H1 (cell line): ENCODE results near the gene LDAH. TPM values are rescaled to one million over a fixed set of nuclear protein-coding genes. Genes with fewer than 3 reads are reported as not detected.

ENCODE experiments used
- CTCF ChIA-PET: fragments of 300-600 bp; sonication (Branson Sonifier 250); formaldehyde crosslinking; loops from one replicate; lab custom pipeline; 2021; ENCODE audit not compliant: partially characterized antibody; lab: Charles Lee
- POLR2A ChIA-PET: fragments of 300-600 bp; sonication (Branson Sonifier 250); formaldehyde crosslinking; loops from one replicate; lab custom pipeline; 2021; ENCODE audit warnings: inconsistent platforms; ENCODE audit not compliant: partially characterized antibody; lab: Charles Lee
- DNase-seq, 2 experiments: peaks; one replicate each; pipeline versions ENCODE4 v3.0.0 to v3.0.0-alpha.2; 2010 to 2022; ENCODE audit warnings: low spot score in 2 of 2, low read depth in 1 of 2, mixed read lengths in 1 of 2
- FAIRE-seq: peaks from 2 replicates; lab custom pipeline; 2011; peaks lifted over from hg19 to GRCh38; lab: Jason Lieb, UNC
- H2AFZ ChIP-seq: 2 replicates; pipeline ENCODE4 v1.8.1; 2012; ENCODE audit warnings: low read length, inconsistent platforms
- H2AK5ac ChIP-seq: 2 replicates; pipeline ENCODE4 v1.6.1; 2013; ENCODE audit warnings: low read depth, low read length
- H2BK120ac ChIP-seq: replicated peaks from 2 replicates; pipeline ENCODE3; 2013; ENCODE audit warnings: low read depth, low read length, inconsistent platforms
- H2BK12ac ChIP-seq: 2 replicates; pipeline ENCODE4 v1.6.1; 2013; ENCODE audit warnings: low read depth, low read length
- H2BK15ac ChIP-seq: 2 replicates; pipeline ENCODE4 v1.6.1; 2013; ENCODE audit warnings: low read length
- H2BK20ac ChIP-seq: 2 replicates; pipeline ENCODE4 v1.6.1; 2013; ENCODE audit warnings: low read length
- H2BK5ac ChIP-seq: 2 replicates; pipeline ENCODE4 v1.6.1; 2013; ENCODE audit warnings: low read depth, low read length
- H3K14ac ChIP-seq: 2 replicates; pipeline ENCODE4 v1.6.1; 2013; ENCODE audit warnings: inconsistent platforms; ENCODE audit not compliant: insufficient read length
- H3K18ac ChIP-seq: 2 replicates; pipeline ENCODE4 v1.6.1; 2013; ENCODE audit warnings: low read length; ENCODE audit errors: extremely low read depth
- H3K23ac ChIP-seq: 2 replicates; pipeline ENCODE4 v1.6.1; 2013; ENCODE audit warnings: inconsistent platforms; ENCODE audit not compliant: insufficient read length
- H3K23me2 ChIP-seq: 2 replicates; pipeline ENCODE4 v1.6.1; 2013; ENCODE audit warnings: low read depth, low read length
- H3K27ac ChIP-seq: 2 replicates; pipeline ENCODE4 v1.6.1; 2011; ENCODE audit warnings: low read depth, low read length, inconsistent platforms
- H3K27me3 ChIP-seq, 4 experiments: replicated peaks in 1 of 4; 1 replicate in 1 of 4; 2 replicates in 3 of 4; pipeline versions ENCODE4 v1.6.1 to v1.8.1; 2011 to 2013; ENCODE audit warnings: low read length in 3 of 4, mild to moderate bottlenecking in 3 of 4, inconsistent platforms in 2 of 4, mixed read lengths in 2 of 4, moderate library complexity in 1 of 4; ENCODE audit not compliant: control insufficient read depth in 3 of 4, insufficient read depth in 3 of 4; ENCODE audit errors: extremely low read depth in 1 of 4
- H3K36me3 ChIP-seq, 4 experiments: 2 replicates each; pipeline versions ENCODE4 v1.6.1 to v1.8.1; 2011 to 2013; ENCODE audit warnings: mild to moderate bottlenecking in 4 of 4, low read length in 3 of 4, moderate library complexity in 2 of 4, control low read depth in 1 of 4, inconsistent platforms in 1 of 4; ENCODE audit not compliant: insufficient read depth in 4 of 4, control insufficient read depth in 2 of 4
- H3K4ac ChIP-seq: replicated peaks from 2 replicates; pipeline ENCODE3; 2013; ENCODE audit warnings: low read length, low read depth, mixed read lengths, inconsistent platforms; ENCODE audit not compliant: insufficient read length
- H3K4me1 ChIP-seq, 4 experiments: replicated peaks in 1 of 4; 1 replicate in 1 of 4; 2 replicates in 3 of 4; pipeline versions ENCODE4 v1.6.1 to v1.8.1; 2011 to 2013; ENCODE audit warnings: low read length in 3 of 4, inconsistent platforms in 2 of 4, mixed read lengths in 1 of 4; ENCODE audit not compliant: insufficient read depth in 4 of 4, control insufficient read depth in 3 of 4
- H3K4me2 ChIP-seq, 2 experiments: 2 replicates each; pipeline versions ENCODE4 v1.6.1 to v1.8.1; 2011 to 2013; ENCODE audit warnings: low read depth in 2 of 2, low read length in 2 of 2, control low read depth in 1 of 2, inconsistent platforms in 1 of 2, mild to moderate bottlenecking in 1 of 2; ENCODE audit not compliant: insufficient read depth in 1 of 2
- H3K4me3 ChIP-seq, 4 experiments: fragments of 200-600, 300-600 bp in 1 of 4; sonication (generic), shearing (Covaris generic), sonication (Bioruptor Twin) in 1 of 4; 2 replicates each; pipeline versions ENCODE4 v1.5.1 to v1.8.1; 2011 to 2016; ENCODE audit warnings: low read length in 4 of 4, low read depth in 3 of 4, control low read depth in 2 of 4, inconsistent platforms in 2 of 4, mild to moderate bottlenecking in 2 of 4, mixed read lengths in 1 of 4, moderate library complexity in 1 of 4; ENCODE audit not compliant: insufficient read depth in 2 of 4; ENCODE audit errors: extremely low read depth in 1 of 4
- H3K56ac ChIP-seq: replicated peaks from 2 replicates; pipeline ENCODE3; 2013; ENCODE audit warnings: low read depth, mild to moderate bottlenecking, mixed read lengths, low read length, inconsistent platforms; ENCODE audit not compliant: insufficient read length
- H3K79me1 ChIP-seq: 2 replicates; pipeline ENCODE4 v1.6.1; 2013; ENCODE audit warnings: low read depth, low read length, control low read depth
- H3K79me2 ChIP-seq, 2 experiments: 2 replicates each; pipeline versions ENCODE4 v1.6.1 to v1.8.1; 2012 to 2013; ENCODE audit warnings: low read length in 2 of 2, mild to moderate bottlenecking in 2 of 2, inconsistent platforms in 1 of 2; ENCODE audit not compliant: insufficient read depth in 2 of 2, control insufficient read depth in 1 of 2
- H3K9ac ChIP-seq, 4 experiments: replicated peaks in 1 of 4; 1 replicate in 1 of 4; 2 replicates in 3 of 4; pipeline versions ENCODE4 v1.6.1 to v1.8.1; 2011 to 2013; ENCODE audit warnings: low read depth in 3 of 4, low read length in 3 of 4, control low read depth in 2 of 4, mild to moderate bottlenecking in 2 of 4, moderate library complexity in 2 of 4, inconsistent platforms in 1 of 4; ENCODE audit errors: extremely low read depth in 1 of 4
- H3K9me3 ChIP-seq, 2 experiments: 2 replicates each; pipeline versions ENCODE4 v1.6.1 to v1.8.1; 2012 to 2013; ENCODE audit warnings: mild to moderate bottlenecking in 2 of 2, moderate library complexity in 2 of 2, control low read depth in 1 of 2, inconsistent platforms in 1 of 2, low read depth in 1 of 2, low read length in 1 of 2, mixed read lengths in 1 of 2; ENCODE audit not compliant: insufficient read depth in 2 of 2
- H4K20me1 ChIP-seq, 2 experiments: replicated peaks in 1 of 2; 2 replicates each; pipeline versions ENCODE3 to v1.8.1; 2011 to 2013; ENCODE audit warnings: inconsistent platforms in 2 of 2, low read length in 2 of 2, mild to moderate bottlenecking in 1 of 2; ENCODE audit not compliant: insufficient read depth in 2 of 2, control insufficient read depth in 1 of 2
- H4K5ac ChIP-seq: 2 replicates; pipeline ENCODE4 v1.6.1; 2013; ENCODE audit warnings: low read length, low read depth, mixed read lengths, inconsistent platforms; ENCODE audit not compliant: insufficient read length
- H4K8ac ChIP-seq: 2 replicates; pipeline ENCODE4 v1.8.0; 2013; ENCODE audit warnings: mild to moderate bottlenecking, moderate library complexity, low read length, inconsistent platforms; ENCODE audit not compliant: insufficient read depth; ENCODE audit errors: extremely low read depth
- H4K91ac ChIP-seq: replicated peaks from 2 replicates; pipeline ENCODE3; 2013; ENCODE audit warnings: low read length, mixed read lengths, inconsistent platforms; ENCODE audit not compliant: insufficient read length
- EP300 ChIP-seq, 2 experiments: IDR thresholded peaks; 1 replicate in 1 of 2; 2 replicates in 1 of 2; pipeline ENCODE4 v1.6.1; 2011 to 2012; ENCODE audit warnings: low read depth in 2 of 2, low read length in 2 of 2, mild to moderate bottlenecking in 2 of 2, borderline replicate concordance in 1 of 2, inconsistent platforms in 1 of 2, moderate library complexity in 1 of 2
- EZH2 ChIP-seq: fragments of 200-600 bp; sonication (generic); IDR thresholded peaks from 2 replicates; pipeline ENCODE4 v1.7.1; 2012; ENCODE audit warnings: low read depth, mild to moderate bottlenecking, moderate library complexity, low read length, inconsistent platforms; ENCODE audit not compliant: severe bottlenecking
- GABPA ChIP-seq: IDR thresholded peaks from 2 replicates; pipeline ENCODE4 v1.6.1; 2011; ENCODE audit warnings: mild to moderate bottlenecking, low read length, moderate library complexity, borderline replicate concordance; ENCODE audit not compliant: insufficient read depth
- GTF2F1 ChIP-seq: IDR thresholded peaks from 2 replicates; pipeline ENCODE4 v1.6.1; 2012; ENCODE audit warnings: low read depth, low read length, improper control_type of control experiment, borderline replicate concordance
- KDM1A ChIP-seq: fragments of 200-600, 300-600 bp; sonication (generic); IDR thresholded peaks from 2 replicates; pipeline ENCODE4 v1.7.1; 2016; ENCODE audit warnings: mild to moderate bottlenecking, low read length, borderline replicate concordance
- POLR2AphosphoS5 ChIP-seq: IDR thresholded peaks from 2 replicates; pipeline ENCODE4 v1.6.1; 2011; ENCODE audit warnings: low read depth, low read length
- RXRA ChIP-seq: IDR thresholded peaks from 2 replicates; pipeline ENCODE4 v1.6.1; 2011; ENCODE audit warnings: low read depth, mild to moderate bottlenecking, low read length, moderate library complexity; ENCODE audit not compliant: insufficient read depth
- SIN3A ChIP-seq, 2 experiments: IDR thresholded peaks in 1 of 2; conservative IDR thresholded peaks in 1 of 2; 2 replicates each; pipeline ENCODE4 v1.6.1; 2011 to 2012; ENCODE audit warnings: low read length in 2 of 2, improper control_type of control experiment in 1 of 2, low read depth in 1 of 2, mild to moderate bottlenecking in 1 of 2
- SP4 ChIP-seq: IDR thresholded peaks from 2 replicates; pipeline ENCODE4 v1.6.1; 2012; ENCODE audit warnings: low read length, inconsistent platforms
- SUZ12 ChIP-seq: fragments of 200-600 bp; sonication (generic); IDR thresholded peaks from 2 replicates; pipeline ENCODE4 v1.6.1; 2012; ENCODE audit warnings: mild to moderate bottlenecking, inconsistent platforms, low read length, moderate library complexity, mixed read lengths
- TCF12 ChIP-seq: IDR thresholded peaks from 2 replicates; pipeline ENCODE4 v1.6.1; 2011; ENCODE audit warnings: low read depth, mild to moderate bottlenecking, low read length
- WGBS, 2 experiments: shearing (Covaris generic) in 1 of 2; methylation state at CpG; one replicate each; pipeline versions ENCODE4 v1.1.6 to v1.1.7; 2013 to 2015; ENCODE audit warnings: low lambda C conversion rate in 2 of 2, mixed read lengths in 2 of 2, inconsistent platforms in 1 of 2, low coverage in 1 of 2, missing lambda C conversion rate in 1 of 2; ENCODE audit not compliant: insufficient replicate concordance in 2 of 2, insufficient coverage in 1 of 2, insufficient read length in 1 of 2; ENCODE audit errors: extremely low coverage in 1 of 2, missing lambda C conversion rate in 1 of 2; 5-methylcytosine and 5-hydroxymethylcytosine counted together
- polyA plus RNA-seq, 7 experiments: library from polyadenylated mRNA; depleted of rRNA in 3 of 7; stranded (reverse) in 5 of 7; unstranded in 2 of 7; fragments of >200 nt in 5 of 7; fragments of 200-250 nt in 2 of 7; gene quantifications; 1 replicate in 5 of 7; 2 replicates in 1 of 7; 4 replicates in 1 of 7; pipeline versions ENCODE4 v1.2.1 to v1.2.3, GENCODE V29; 2011 to 2013; ENCODE audit warnings: missing spikeins in 2 of 7, mixed read lengths in 2 of 7
- total RNA-seq: library from RNA; stranded (reverse); fragmentation: NEBNext Ultra II Directional; extraction: Animal tissue kit (Norgen Biotek cat#: 25700); gene quantifications from 2 replicates; pipeline ENCODE4 v1.2.1, GENCODE V29; 2021

Gene LDAH
- total and polyA plus RNA-seq, 2 of the 8 experiments (the other 6 are each of a cell fraction or from before 2014, with no cell fraction given) = 10.9 to 26.3 TPM

- H4K8ac ChIP-seq = no peak overlapping the region
- H2BK12ac ChIP-seq = no peak overlapping the region
- H2BK120ac ChIP-seq = no peak overlapping the region
- H3K56ac ChIP-seq = no peak overlapping the region
- peaks cover 0 to 5% (median 1%) of the 10 kb centered on the region in 4 experiments; a peak in 4 of 7 replicates for H3K4me1 ChIP-seq
- H4K5ac ChIP-seq = no peak overlapping the region
- H3K27me3 ChIP-seq = no peaks in the 10 kb centered on the region
- no peak for TF ChIP-seq SIN3A (conservative IDR thresholded peaks at IDR 0.05 in 1 of 2, IDR thresholded peaks at IDR 0.05 in 1 of 2; ENCODE audit: low read depth in 1 of 2, low read length in 2 of 2)
- TF ChIP-seq EZH2 = no peak
- TF ChIP-seq GABPA = no peak
- TF ChIP-seq KDM1A = no peak
- TF ChIP-seq RXRA = no peak
- TF ChIP-seq POLR2AphosphoS5 = no peak
- no peak for TF ChIP-seq SUZ12
- no peak for TF ChIP-seq SP4
- TF ChIP-seq GTF2F1 = no peak
- TF ChIP-seq EP300 (IDR thresholded peaks at IDR 0.05; ENCODE audit: borderline replicate concordance in 1 of 2, low read depth in 2 of 2, low read length in 2 of 2) = no peak
- TF ChIP-seq TCF12 = no peak
- 0 out of 4 replicates have a peak, but pooled peaks cover 3 to 5% of the 10 kb centered on the region in 2 experiments for H3K9me3 ChIP-seq
- H3K4ac ChIP-seq = no peak overlapping the region
- no peak overlapping the region for H2BK20ac ChIP-seq
- CTCF ChIA-PET = interaction anchor here (0.8 to 3.4 kb wide), 3 partner anchors 15 to 231 kb away, joined by 3 to 22 read pairs (median 4); no protein-coding TSS in a partner anchor
- H2AK5ac ChIP-seq = no peak overlapping the region
- no peak overlapping the region for H2BK15ac ChIP-seq
- H2BK5ac ChIP-seq = no peak overlapping the region
- peaks cover 0 to 9% (median 1%) of the 10 kb centered on the region in 4 experiments; a peak in 2 of 8 replicates for H3K36me3 ChIP-seq
- H3K27ac ChIP-seq = no peak overlapping the region
- H3K18ac ChIP-seq = no peak overlapping the region
- H3K4me2 ChIP-seq = no peak overlapping the region
- no peak overlapping the region for H3K4me3 ChIP-seq
- no peaks in the 10 kb centered on the region for H3K79me2 ChIP-seq
- no peak overlapping the region for H2AFZ ChIP-seq
- H3K79me1 ChIP-seq = no peaks in the 10 kb centered on the region
- no peak overlapping the region for H3K14ac ChIP-seq
- H3K23me2 ChIP-seq = no peaks in the 10 kb centered on the region; the same call in 1 of the 2 replicates
- no peak overlapping the region for H3K9ac ChIP-seq
- DNase-seq (no peak), FAIRE-seq (no peak)
- H3K23ac ChIP-seq = no peak overlapping the region
- 64% methylated on average over 3 of the region's 3 CpGs; no CpG with 5 or more reads in 1 of the 2 experiments for WGBS, 2 experiments
- no peak overlapping the region for H4K91ac ChIP-seq
- no peaks in the 10 kb centered on the region for H4K20me1 ChIP-seq
- POLR2A ChIA-PET = interaction anchor here (1.7 kb wide), 1 partner anchor 13 kb away, joined by 4 read pairs; no protein-coding TSS in a partner anchor
Measured at GRCh38 chr2:20797096-20797495, 25.8 kb downstream of the LDAH start.
